ENCODE measurements around the gene GOLM1. TPM values are rescaled to one million over a fixed set of nuclear protein-coding genes. Genes with fewer than 3 reads are reported as not detected.

GOLM1 gene
- total and polyA plus RNA-seq, 2 of the 13 experiments (the other 11 are each of a cell fraction or from before 2014, with no cell fraction given): 0.20 to 0.30 TPM

DNA sequence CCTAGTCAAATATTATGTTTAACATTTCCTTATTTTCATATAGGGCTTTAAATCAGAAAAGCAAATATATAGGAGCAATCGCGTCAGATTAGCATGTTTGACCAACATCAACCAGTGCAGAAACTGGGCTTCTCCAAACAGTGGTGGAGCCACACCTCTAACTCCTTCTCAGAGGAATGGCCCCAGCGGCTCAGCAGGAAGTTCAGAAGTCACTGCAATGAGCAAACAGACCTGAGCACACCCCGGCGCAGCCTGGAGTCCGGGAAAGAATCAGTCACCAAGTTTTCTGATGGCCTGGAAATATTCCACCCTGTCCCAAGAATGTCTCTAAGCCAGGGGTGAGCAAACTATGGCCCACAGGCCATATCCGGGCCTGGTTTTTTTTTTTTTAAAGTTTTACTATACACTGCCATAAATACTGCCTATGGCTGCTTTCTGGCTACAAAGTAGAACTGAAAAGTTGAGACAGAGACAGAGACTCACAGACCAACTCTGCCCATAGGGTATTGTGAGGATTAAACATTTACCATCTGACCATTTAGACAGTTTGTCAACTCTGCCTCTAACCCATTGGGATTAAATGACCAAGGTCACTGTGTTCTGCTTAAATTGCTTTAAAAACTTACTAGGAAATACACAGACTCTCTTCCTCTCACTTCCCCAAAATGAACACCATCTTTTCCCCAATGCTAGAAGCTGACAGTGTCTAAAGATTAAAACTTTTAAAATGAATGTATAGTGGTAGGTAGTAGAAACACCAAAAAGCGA is 5.4 kb downstream of the GOLM1 start (continued):
- TF ChIP-seq, protein P1, sequence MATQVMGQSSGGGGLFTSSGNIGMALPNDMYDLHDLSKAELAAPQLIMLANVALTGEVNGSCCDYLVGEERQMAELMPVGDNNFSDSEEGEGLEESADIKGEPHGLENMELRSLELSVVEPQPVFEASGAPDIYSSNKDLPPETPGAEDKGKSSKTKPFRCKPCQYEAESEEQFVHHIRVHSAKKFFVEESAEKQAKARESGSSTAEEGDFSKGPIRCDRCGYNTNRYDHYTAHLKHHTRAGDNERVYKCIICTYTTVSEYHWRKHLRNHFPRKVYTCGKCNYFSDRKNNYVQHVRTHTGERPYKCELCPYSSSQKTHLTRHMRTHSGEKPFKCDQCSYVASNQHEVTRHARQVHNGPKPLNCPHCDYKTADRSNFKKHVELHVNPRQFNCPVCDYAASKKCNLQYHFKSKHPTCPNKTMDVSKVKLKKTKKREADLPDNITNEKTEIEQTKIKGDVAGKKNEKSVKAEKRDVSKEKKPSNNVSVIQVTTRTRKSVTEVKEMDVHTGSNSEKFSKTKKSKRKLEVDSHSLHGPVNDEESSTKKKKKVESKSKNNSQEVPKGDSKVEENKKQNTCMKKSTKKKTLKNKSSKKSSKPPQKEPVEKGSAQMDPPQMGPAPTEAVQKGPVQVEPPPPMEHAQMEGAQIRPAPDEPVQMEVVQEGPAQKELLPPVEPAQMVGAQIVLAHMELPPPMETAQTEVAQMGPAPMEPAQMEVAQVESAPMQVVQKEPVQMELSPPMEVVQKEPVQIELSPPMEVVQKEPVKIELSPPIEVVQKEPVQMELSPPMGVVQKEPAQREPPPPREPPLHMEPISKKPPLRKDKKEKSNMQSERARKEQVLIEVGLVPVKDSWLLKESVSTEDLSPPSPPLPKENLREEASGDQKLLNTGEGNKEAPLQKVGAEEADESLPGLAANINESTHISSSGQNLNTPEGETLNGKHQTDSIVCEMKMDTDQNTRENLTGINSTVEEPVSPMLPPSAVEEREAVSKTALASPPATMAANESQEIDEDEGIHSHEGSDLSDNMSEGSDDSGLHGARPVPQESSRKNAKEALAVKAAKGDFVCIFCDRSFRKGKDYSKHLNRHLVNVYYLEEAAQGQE (IDR thresholded peaks at IDR 0.05; ENCODE audit: borderline replicate concordance in 1 of 2, low read depth in 1 of 2, low read length in 2 of 2): peak in 1 of 2 experiments; percentile 88; a peak in 2 of 4 replicates
- TF ChIP-seq KMT2A (CRISPR knock-in tag; IDR thresholded peaks at IDR 0.05): 0 out of 2 replicates have a peak, but pooled peaks have one; percentile 26
- TF ChIP-seq JUN (CRISPR knock-in tag; IDR thresholded peaks at IDR 0.05): no peak
- TF ChIP-seq FOXO1 (CRISPR knock-in tag; IDR thresholded peaks at IDR 0.05): peak; percentile 63; the same call in 1 of the 2 replicates
- no peak for TF ChIP-seq ZNF672 (CRISPR knock-in tag; IDR thresholded peaks at IDR 0.05)
- TF ChIP-seq SIX4 (CRISPR knock-in tag; IDR thresholded peaks at IDR 0.05): 0 out of 2 replicates have a peak, but pooled peaks have one; percentile 43
- peak; percentile 99 for TF ChIP-seq SP5 (CRISPR knock-in tag; IDR thresholded peaks at IDR 0.05; ENCODE audit: borderline replicate concordance, low read depth)
- peak; percentile 61 for TF ChIP-seq ERF (CRISPR knock-in tag; IDR thresholded peaks at IDR 0.05)
- peak; percentile 94; the same call in 1 of the 2 replicates for TF ChIP-seq FOXJ3 (CRISPR knock-in tag; IDR thresholded peaks at IDR 0.05; ENCODE audit: borderline replicate concordance)
- TF ChIP-seq ZFP36 (IDR thresholded peaks at IDR 0.05; ENCODE audit: borderline replicate concordance, low read depth, low read length, partially characterized antibody): peak; percentile 89
- peak; percentile 28; the same call in 1 of the 2 replicates for TF ChIP-seq FOSL1 (CRISPR knock-in tag; IDR thresholded peaks at IDR 0.05; ENCODE audit: borderline replicate concordance)
- TF ChIP-seq ZNF350 (CRISPR knock-in tag; IDR thresholded peaks at IDR 0.05; ENCODE audit: borderline replicate concordance, low read depth): peak; percentile 53; the same call in 1 of the 2 replicates
- TF ChIP-seq, protein P2, sequence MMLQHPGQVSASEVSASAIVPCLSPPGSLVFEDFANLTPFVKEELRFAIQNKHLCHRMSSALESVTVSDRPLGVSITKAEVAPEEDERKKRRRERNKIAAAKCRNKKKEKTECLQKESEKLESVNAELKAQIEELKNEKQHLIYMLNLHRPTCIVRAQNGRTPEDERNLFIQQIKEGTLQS (CRISPR knock-in tag; IDR thresholded peaks at IDR 0.05): 0 out of 2 replicates have a peak, but pooled peaks have one; percentile 27
- 0 out of 2 replicates have a peak, but pooled peaks have one; percentile 50 for TF ChIP-seq ZNF543 (CRISPR knock-in tag; IDR thresholded peaks at IDR 0.05)
- no peak for TF ChIP-seq ATF7 (IDR thresholded peaks at IDR 0.05)
- no peak for TF ChIP-seq ATF7 (CRISPR knock-in tag; IDR thresholded peaks at IDR 0.05)
- TF ChIP-seq, protein P3, sequence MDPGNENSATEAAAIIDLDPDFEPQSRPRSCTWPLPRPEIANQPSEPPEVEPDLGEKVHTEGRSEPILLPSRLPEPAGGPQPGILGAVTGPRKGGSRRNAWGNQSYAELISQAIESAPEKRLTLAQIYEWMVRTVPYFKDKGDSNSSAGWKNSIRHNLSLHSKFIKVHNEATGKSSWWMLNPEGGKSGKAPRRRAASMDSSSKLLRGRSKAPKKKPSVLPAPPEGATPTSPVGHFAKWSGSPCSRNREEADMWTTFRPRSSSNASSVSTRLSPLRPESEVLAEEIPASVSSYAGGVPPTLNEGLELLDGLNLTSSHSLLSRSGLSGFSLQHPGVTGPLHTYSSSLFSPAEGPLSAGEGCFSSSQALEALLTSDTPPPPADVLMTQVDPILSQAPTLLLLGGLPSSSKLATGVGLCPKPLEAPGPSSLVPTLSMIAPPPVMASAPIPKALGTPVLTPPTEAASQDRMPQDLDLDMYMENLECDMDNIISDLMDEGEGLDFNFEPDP (CRISPR knock-in tag; conservative IDR thresholded peaks at IDR 0.05): no peak
- peak; percentile 69 for TF ChIP-seq MED1 (CRISPR knock-in tag; IDR thresholded peaks at IDR 0.05)
- TF ChIP-seq, protein P4, sequence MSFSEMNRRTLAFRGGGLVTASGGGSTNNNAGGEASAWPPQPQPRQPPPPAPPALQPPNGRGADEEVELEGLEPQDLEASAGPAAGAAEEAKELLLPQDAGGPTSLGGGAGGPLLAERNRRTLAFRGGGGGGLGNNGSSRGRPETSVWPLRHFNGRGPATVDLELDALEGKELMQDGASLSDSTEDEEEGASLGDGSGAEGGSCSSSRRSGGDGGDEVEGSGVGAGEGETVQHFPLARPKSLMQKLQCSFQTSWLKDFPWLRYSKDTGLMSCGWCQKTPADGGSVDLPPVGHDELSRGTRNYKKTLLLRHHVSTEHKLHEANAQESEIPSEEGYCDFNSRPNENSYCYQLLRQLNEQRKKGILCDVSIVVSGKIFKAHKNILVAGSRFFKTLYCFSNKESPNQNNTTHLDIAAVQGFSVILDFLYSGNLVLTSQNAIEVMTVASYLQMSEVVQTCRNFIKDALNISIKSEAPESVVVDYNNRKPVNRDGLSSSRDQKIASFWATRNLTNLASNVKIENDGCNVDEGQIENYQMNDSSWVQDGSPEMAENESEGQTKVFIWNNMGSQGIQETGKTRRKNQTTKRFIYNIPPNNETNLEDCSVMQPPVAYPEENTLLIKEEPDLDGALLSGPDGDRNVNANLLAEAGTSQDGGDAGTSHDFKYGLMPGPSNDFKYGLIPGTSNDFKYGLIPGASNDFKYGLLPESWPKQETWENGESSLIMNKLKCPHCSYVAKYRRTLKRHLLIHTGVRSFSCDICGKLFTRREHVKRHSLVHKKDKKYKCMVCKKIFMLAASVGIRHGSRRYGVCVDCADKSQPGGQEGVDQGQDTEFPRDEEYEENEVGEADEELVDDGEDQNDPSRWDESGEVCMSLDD (CRISPR knock-in tag; IDR thresholded peaks at IDR 0.05; ENCODE audit: borderline replicate concordance): no peak
- TF ChIP-seq, protein P5, sequence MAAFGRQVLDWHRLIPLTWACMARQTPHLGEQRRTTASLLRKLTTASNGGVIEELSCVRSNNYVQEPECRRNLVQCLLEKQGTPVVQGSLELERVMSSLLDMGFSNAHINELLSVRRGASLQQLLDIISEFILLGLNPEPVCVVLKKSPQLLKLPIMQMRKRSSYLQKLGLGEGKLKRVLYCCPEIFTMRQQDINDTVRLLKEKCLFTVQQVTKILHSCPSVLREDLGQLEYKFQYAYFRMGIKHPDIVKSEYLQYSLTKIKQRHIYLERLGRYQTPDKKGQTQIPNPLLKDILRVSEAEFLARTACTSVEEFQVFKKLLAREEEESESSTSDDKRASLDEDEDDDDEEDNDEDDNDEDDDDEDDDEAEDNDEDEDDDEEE (CRISPR knock-in tag; IDR thresholded peaks at IDR 0.05): no peak
